PC-3 (cell line): ENCODE measurements around the gene DNAJB6.
"Not testable (repeated sequence)": the region's sequence is repeated elsewhere in the genome, so short reads cannot be mapped to it uniquely, and the experiment has no call there.

Experiments
- EZH2phosphoT487 ChIP-seq: fragments of 300-600 bp; sonication (generic); IDR thresholded peaks from 2 replicates; pipeline ENCODE4 v1.6.1; 2018; ENCODE audit warnings: mild to moderate bottlenecking, antibody characterized with exemption, low read length, borderline replicate concordance
- TF ChIP-seq, protein P1 (sequence below): fragments of 300-600 bp; sonication (generic); conservative IDR thresholded peaks from 2 replicates; pipeline ENCODE4 v1.5.1; 2017; ENCODE audit warnings: antibody characterized with exemption, low read depth, mild to moderate bottlenecking, low read length

DNA sequence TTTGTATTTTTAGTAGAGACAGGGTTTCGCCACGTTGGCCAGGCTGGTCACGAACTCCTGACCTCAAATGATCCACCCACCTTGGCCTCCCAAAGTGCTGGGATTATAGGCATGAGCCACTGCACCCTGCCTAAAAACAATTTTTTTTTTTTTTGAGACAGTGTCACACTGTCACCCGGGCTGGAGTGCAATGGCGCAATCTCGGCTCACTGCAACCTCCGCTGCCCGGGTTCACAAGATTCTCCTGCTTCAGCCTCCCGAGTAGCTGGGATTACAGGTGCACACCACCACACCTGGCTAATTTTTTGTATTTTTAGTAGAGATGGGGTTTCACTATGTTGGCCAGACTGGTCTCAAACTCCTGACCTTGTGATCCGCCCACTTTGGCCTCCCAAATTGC is 6.2 kb upstream of the DNAJB6 start:
- TF ChIP-seq, protein P1, sequence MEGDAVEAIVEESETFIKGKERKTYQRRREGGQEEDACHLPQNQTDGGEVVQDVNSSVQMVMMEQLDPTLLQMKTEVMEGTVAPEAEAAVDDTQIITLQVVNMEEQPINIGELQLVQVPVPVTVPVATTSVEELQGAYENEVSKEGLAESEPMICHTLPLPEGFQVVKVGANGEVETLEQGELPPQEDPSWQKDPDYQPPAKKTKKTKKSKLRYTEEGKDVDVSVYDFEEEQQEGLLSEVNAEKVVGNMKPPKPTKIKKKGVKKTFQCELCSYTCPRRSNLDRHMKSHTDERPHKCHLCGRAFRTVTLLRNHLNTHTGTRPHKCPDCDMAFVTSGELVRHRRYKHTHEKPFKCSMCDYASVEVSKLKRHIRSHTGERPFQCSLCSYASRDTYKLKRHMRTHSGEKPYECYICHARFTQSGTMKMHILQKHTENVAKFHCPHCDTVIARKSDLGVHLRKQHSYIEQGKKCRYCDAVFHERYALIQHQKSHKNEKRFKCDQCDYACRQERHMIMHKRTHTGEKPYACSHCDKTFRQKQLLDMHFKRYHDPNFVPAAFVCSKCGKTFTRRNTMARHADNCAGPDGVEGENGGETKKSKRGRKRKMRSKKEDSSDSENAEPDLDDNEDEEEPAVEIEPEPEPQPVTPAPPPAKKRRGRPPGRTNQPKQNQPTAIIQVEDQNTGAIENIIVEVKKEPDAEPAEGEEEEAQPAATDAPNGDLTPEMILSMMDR = not testable (repeated sequence)
- TF ChIP-seq EZH2phosphoT487 = not testable (repeated sequence)
